ENCODE measurements around the gene ABCC4. TPM values are rescaled to one million over a fixed set of nuclear protein-coding genes. Genes with fewer than 3 reads are reported as not detected.

The ABCC4 gene
- total RNA-seq, 1 experiment from 2014 or later: 26.3 TPM

GRCh38 chr13:95098916-95099315 is 202.3 kb downstream of the ABCC4 start:
- TF ChIP-seq EGR1 (IDR thresholded peaks at IDR 0.05; ENCODE audit: low read depth) (no peak), MAX (IDR thresholded peaks at IDR 0.05) (no peak), TCF7L2 (IDR thresholded peaks at IDR 0.05; ENCODE audit: borderline replicate concordance, extremely low read depth, insufficient read depth, insufficient read length) (no peak), POLR2AphosphoS5 (IDR thresholded peaks at IDR 0.05; ENCODE audit: low read depth, low read length) (no peak), REST (IDR thresholded peaks at IDR 0.05; ENCODE audit: low read depth) (no peak), RAD21 (IDR thresholded peaks at IDR 0.05; ENCODE audit: low read depth) (no peak), SRF (IDR thresholded peaks at IDR 0.05; ENCODE audit: low read depth) (no peak), ELF1 (IDR thresholded peaks at IDR 0.05; ENCODE audit: borderline replicate concordance, low read depth) (no peak)
- POLR2A ChIA-PET: no interaction called here
- intact Hi-C loops (cut with micrococcal nuclease): no loop called here
- Histone ChIP-seq H3K79me2 (ENCODE audit: insufficient read depth, low read length) (no peaks in the 10 kb centered on the region), H3K36me3 (ENCODE audit: control insufficient read depth in 1 of 2, insufficient read depth in 2 of 2, low read length in 2 of 2) (no peaks in the 10 kb centered on the region), H4K20me1 (ENCODE audit: insufficient read depth) (no peaks in the 10 kb centered on the region), H3K27me3 (ENCODE audit: insufficient read depth, low read length) (no peaks in the 10 kb centered on the region), H3K4me1 (ENCODE audit: control insufficient read depth in 1 of 2, insufficient read depth in 2 of 2, low read length in 2 of 2) (no peaks in the 10 kb centered on the region), H3K9me3 (ENCODE audit: control insufficient read depth in 1 of 2, insufficient read depth in 1 of 2, low read depth in 1 of 2, low read length in 2 of 2) (0 out of 4 replicates have a peak, but pooled peaks cover 0 to 6% of the 10 kb centered on the region in 2 experiments), H3K4me3 (replicated peaks in 1 of 2; ENCODE audit: low read depth in 1 of 2, low read length in 2 of 2) (no peak overlapping the region), H3K27ac (ENCODE audit: low read depth, low read length) (no peak overlapping the region), H2AFZ (ENCODE audit: low read depth, low read length, poor library complexity, severe bottlenecking) (no peak overlapping the region), H3K4me2 (ENCODE audit: low read length) (no peak overlapping the region), H3K9ac (ENCODE audit: low read length) (no peak overlapping the region), H3K9me2 (ENCODE audit: insufficient read depth) (no peaks in the 10 kb centered on the region)
- no peak for DNase-seq (ENCODE audit: low read depth, low spot score)
- ATAC-seq: no peak
- no TSS peak for BruUV-seq (replicated peaks)
- RAD21 ChIA-PET (ENCODE audit: low non-redundant PET in 1 of 2, low total read pairs in 2 of 2, uncharacterized antibody in 2 of 2, unreplicated experiment in 2 of 2): no interaction called here
- CTCF ChIA-PET: no interaction called here
